Measurements from ENCODE around the gene MAPK8IP3.

DNA sequence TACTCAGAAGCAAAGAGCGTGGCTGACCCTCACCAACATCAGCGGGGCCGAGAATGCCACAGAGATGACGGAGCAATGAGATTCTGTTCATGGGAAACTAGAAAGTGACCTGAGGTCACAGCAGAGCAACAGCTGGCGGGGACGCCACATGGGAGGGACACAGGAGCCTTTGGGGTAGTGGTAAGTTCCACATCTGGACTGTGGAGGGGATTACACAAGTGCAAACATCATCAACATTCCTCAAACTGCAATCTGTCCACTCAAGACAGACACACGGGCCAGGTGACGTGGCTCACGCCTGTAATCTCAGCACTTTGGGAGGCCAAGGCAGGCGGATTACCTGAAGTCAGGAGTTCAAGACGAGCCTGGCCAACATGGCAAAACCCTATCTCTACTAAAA, 109.5 kb downstream of the MAPK8IP3 start:
- TF ChIP-seq, protein P1, sequence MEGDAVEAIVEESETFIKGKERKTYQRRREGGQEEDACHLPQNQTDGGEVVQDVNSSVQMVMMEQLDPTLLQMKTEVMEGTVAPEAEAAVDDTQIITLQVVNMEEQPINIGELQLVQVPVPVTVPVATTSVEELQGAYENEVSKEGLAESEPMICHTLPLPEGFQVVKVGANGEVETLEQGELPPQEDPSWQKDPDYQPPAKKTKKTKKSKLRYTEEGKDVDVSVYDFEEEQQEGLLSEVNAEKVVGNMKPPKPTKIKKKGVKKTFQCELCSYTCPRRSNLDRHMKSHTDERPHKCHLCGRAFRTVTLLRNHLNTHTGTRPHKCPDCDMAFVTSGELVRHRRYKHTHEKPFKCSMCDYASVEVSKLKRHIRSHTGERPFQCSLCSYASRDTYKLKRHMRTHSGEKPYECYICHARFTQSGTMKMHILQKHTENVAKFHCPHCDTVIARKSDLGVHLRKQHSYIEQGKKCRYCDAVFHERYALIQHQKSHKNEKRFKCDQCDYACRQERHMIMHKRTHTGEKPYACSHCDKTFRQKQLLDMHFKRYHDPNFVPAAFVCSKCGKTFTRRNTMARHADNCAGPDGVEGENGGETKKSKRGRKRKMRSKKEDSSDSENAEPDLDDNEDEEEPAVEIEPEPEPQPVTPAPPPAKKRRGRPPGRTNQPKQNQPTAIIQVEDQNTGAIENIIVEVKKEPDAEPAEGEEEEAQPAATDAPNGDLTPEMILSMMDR (IDR thresholded peaks at IDR 0.05), result no peak
- TF ChIP-seq POLR2A (IDR thresholded peaks at IDR 0.05) (no peak), POLR2AphosphoS5 (IDR thresholded peaks at IDR 0.05) (no peak), EP300 (IDR thresholded peaks at IDR 0.05) (no peak)

All from suprapubic skin (tissue), 4 donors.